ENCODE results near the gene MICAL2. TPM values are rescaled to one million over a fixed set of nuclear protein-coding genes. Genes with fewer than 3 reads are reported as not detected.
A peak's percentile ranks its signal among the peaks of the same experiment; 100 is the strongest.

The MICAL2 gene
- total RNA-seq, 1 donor from 2014 or later: 237 TPM

GRCh38 chr11:12273618-12273995, 163.2 kb downstream of the MICAL2 start:
- Histone ChIP-seq H3K36me3 (peaks cover 0 to 5% of the 10 kb centered on the region in 2 donors), H3K27me3 (no peaks in the 10 kb centered on the region), H3K9me3 (no peaks in the 10 kb centered on the region), H3K27ac (no peak overlapping the region), H3K4me1 (peaks cover 10 to 17% of the 10 kb centered on the region in 2 donors), H3K4me3 (no peak overlapping the region)
- intact Hi-C loops (cut with DNase I): no loop called here
- no peak for TF ChIP-seq CTCF (IDR thresholded peaks at IDR 0.05)
- peak in 1 of 2 donors; percentile 31 for DNase-seq (ENCODE audit: low spot score in 2 of 2)

GRCh38 chr11:12274056-12274455, 163.7 kb downstream of the MICAL2 start:
- intact Hi-C loops (cut with DNase I): no loop called here
- Histone ChIP-seq H3K9me3 (no peaks in the 10 kb centered on the region), H3K4me3 (no peak overlapping the region), H3K27me3 (no peaks in the 10 kb centered on the region), H3K27ac (no peak overlapping the region), H3K36me3 (peaks cover 0 to 5% of the 10 kb centered on the region in 2 donors), H3K4me1 (peaks cover 10 to 14% of the 10 kb centered on the region in 2 donors)
- no peak for TF ChIP-seq CTCF (IDR thresholded peaks at IDR 0.05)
- DNase-seq (ENCODE audit: low spot score in 2 of 2): peak in 1 of 2 donors; percentile 49

GRCh38 chr11:12274558-12275197, 164.3 kb downstream of the MICAL2 start:
- H3K27ac ChIP-seq: no peak overlapping the region
- DNase-seq (ENCODE audit: low spot score in 2 of 2): peak in 1 of 2 donors; percentile 59
- H3K36me3 ChIP-seq: peaks cover 0 to 5% of the 10 kb centered on the region in 2 donors
- H3K4me3 ChIP-seq: no peak overlapping the region
- H3K4me1 ChIP-seq: peaks cover 6 to 7% of the 10 kb centered on the region in 2 donors
- intact Hi-C loops (cut with DNase I): no loop called here
- H3K9me3 ChIP-seq: no peaks in the 10 kb centered on the region
- TF ChIP-seq CTCF (IDR thresholded peaks at IDR 0.05): no peak
- no peaks in the 10 kb centered on the region for H3K27me3 ChIP-seq

- Histone ChIP-seq H3K27ac (no peak overlapping the region), H3K27me3 (no peaks in the 10 kb centered on the region), H3K9me3 (no peaks in the 10 kb centered on the region), H3K4me1 (peaks cover 0 to 3% of the 10 kb centered on the region in 2 donors), H3K36me3 (peaks cover 0 to 5% of the 10 kb centered on the region in 2 donors), H3K4me3 (no peak overlapping the region)
- peak; percentile 1 to 58 for DNase-seq (ENCODE audit: low spot score in 2 of 2)
- intact Hi-C loops (cut with DNase I): no loop called here
- TF ChIP-seq CTCF (IDR thresholded peaks at IDR 0.05): no peak
These were observed 165.4 kb downstream of the MICAL2 start for GRCh38 chr11:12275818-12276217.

- no peak overlapping the region for H3K27ac ChIP-seq
- DNase-seq (ENCODE audit: low spot score in 2 of 2): peak in 1 of 2 donors; percentile 54
- peaks cover 0 to 6% of the 10 kb centered on the region in 2 donors for H3K4me1 ChIP-seq
- H3K9me3 ChIP-seq: no peaks in the 10 kb centered on the region
- H3K4me3 ChIP-seq: no peak overlapping the region
- no peaks in the 10 kb centered on the region for H3K27me3 ChIP-seq
- TF ChIP-seq CTCF (IDR thresholded peaks at IDR 0.05): no peak
- peaks cover 0 to 5% of the 10 kb centered on the region in 2 donors for H3K36me3 ChIP-seq
- intact Hi-C loops (cut with DNase I): no loop called here
These were observed 166.0 kb downstream of the MICAL2 start for GRCh38 chr11:12276356-12276755.

All from ascending aorta (tissue), 2 donors.